Stimulated activated CD4-positive, alpha-beta T cell treated with anti-CD3 and anti-CD28 coated beads, Interleukin-2, amount 100 ng/mL, for 4 hours (primary cell): ENCODE data around the gene AP5B1.
A peak's percentile ranks its signal among the peaks of the same experiment; 100 is the strongest.

Experiments used
- DNase-seq: peaks from one replicate; pipeline ENCODE4 v3.0.0-alpha.2; 2020; ENCODE audit warnings: low read depth

Gene AP5B1

GRCh38 chr11:65801153-65801987, 20.6 kb upstream of the AP5B1 start:
- DNase-seq, result no peak

GRCh38 chr11:65798882-65799281, 18.1 kb upstream of the AP5B1 start:
- DNase-seq, result no peak

DNA sequence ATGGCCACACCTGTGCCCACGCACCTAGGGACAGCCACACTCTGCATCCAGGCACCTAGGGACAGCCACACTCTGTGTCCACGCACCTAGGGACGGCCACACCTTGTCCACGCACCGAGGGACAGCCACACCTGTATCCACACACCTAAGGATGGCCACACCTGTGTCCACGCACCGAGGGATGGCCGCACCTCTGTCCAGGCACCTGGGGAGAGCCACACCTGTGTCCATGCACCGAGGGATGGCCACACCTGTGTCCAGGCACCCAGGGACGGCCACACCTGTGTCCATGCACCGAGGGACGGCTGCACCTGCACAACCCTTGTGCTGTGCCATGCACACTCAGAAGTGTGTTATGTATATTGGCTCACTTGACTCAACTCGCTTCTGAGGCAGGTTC, 16.9 kb upstream of the AP5B1 start:
- no peak for DNase-seq

DNA sequence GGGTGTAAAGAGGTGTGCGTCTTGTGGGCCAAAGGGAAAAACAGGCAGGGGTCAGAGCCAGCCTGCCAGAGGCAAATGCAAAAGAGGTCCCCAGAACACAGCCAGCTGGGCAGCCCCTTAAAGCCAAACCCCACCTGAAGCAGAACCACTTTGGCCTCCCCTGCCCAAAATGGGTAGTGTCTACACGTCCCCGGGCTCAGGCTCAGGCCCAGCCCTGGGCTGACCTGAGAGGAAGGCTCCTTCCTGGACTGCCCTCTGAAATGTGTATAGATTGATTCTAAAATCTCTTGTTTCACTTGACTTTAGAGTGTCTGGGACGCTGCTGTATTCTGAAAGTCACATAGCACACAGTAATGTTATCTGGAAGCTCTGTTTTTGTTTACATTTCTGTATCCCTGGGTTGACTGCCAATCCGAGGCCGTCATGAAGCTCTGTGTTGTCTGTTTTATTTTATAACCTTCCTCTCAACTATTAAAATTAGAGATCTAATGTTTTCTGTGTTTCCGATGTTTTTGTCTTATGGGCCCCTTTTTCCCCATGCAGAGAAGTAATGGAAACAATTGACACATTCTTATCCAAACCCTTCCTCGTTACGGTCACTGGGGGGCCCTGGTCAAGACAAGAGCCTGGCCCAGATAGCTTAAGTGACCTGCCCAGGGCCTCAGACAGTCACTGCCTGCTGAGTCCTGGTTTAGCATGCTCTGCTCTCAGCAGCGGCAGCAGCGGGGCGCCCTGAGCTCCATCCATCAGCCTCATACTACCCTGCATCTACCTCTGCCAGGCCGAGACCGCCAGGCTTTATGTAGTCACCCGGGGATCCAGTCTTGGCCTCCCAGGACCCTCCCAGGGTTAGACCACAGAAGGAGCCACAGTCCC, 16.2 kb upstream of the AP5B1 start:
- DNase-seq, result no peak

- no peak for DNase-seq
These were observed 14.1 kb upstream of the AP5B1 start for GRCh38 chr11:65794570-65795510.

GRCh38 chr11:65793625-65794400, 13.0 kb upstream of the AP5B1 start:
- no peak for DNase-seq

GRCh38 chr11:65793144-65793581, 12.4 kb upstream of the AP5B1 start:
- DNase-seq, result no peak

DNA sequence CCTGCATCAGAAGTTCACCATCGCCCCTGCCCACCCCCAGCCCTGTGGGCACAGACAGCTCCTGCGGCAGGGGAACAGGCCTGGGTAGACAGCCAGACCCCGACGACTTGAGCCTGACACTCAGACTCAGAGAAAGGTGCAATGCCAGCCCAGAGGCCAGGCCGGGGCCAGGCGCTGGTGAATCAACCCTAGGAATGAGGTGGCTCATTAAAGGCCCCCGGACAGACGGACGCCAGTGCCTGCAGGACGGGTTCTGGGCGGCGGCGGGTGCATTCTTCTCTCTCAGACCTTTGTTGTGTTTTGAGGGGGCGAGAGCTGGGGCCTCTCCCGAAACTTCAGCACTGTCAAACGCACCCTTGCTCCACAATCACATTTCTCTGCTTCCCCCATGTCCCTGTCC, 11.7 kb upstream of the AP5B1 start:
- no peak for DNase-seq

- peak; percentile 11 for DNase-seq
These were observed 11.0 kb upstream of the AP5B1 start for GRCh38 chr11:65791719-65792213.

GRCh38 chr11:65790902-65791650, 10.3 kb upstream of the AP5B1 start:
- no peak for DNase-seq

- no peak for DNase-seq
These were observed 9.5 kb upstream of the AP5B1 start for GRCh38 chr11:65790104-65790901.

GRCh38 chr11:65789230-65790103, 8.7 kb upstream of the AP5B1 start:
- DNase-seq, result no peak

DNA sequence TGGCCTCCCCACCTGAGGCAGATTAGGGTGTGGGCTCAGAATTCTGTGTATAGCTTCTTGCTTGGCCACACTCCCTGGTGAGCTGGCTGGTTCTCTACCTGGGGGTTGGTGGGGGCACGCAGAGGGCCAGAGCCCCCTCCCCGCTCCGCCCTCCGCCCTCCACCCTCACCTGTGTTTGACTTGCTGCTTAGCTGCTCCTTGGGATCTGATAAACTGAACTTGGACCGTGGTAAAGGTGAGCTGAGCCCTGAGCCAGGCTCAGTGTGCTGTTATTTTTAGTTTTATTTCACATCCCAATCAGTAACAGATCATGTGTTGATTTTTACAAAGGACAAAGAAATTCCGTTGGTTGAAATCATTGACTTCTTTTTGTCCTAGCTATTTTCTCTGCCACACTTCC, 8.0 kb upstream of the AP5B1 start:
- DNase-seq, result no peak

DNA sequence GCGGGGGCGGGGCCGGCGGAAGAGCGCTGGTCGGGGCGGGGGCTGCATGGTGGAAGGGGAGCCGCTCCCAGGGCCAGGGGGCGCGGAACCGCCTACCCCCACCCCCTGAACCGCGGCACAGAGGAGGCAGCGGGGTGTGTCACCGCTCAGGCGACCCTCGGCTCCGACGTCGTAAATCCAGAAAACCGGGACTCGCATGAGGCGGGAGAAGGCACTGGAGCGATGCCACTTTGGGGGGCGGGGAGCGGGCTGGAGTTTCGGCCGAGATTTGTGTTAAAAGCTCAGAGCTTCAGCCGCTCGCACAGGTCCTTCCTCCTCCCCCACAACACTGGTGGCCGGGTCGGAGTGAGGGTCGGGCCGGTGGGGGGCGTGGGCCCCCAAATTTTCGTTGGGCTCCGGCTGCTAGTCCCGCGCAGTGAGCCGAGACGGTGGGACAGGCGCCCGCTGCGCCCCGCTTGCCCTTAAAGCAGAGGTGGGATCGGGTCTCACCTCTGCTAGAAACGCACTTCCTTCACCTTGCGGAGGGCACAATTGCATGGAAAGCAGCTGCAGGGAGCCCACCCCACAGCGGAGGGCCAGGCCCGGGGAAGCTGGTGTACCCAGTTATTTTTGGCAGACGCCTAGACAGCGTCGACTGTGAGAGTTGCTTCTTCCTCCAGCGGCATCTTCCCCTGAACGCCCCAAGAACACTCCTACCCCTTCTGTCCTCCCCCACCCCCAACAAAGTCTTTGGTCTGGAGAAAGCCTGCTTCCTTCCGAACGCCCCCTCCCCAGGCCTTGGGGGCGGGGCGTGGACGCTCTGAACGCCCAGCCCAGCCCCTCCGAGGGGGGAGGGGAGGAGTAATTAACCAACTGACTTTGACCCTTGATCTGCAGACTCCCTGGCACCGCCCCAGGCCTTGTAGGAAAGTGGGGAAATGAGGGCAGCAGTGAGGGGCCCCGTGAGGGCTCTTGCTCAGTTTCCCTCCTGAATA, 7.2 kb upstream of the AP5B1 start:
- no peak for DNase-seq

- DNase-seq, result peak; percentile 27
These were observed 6.2 kb upstream of the AP5B1 start, which contains the start of gene OVOL1 for GRCh38 chr11:65786786-65787636. Gene OVOL1, plus strand, starts transcription at chr11:65787063. Its CDS starts 311 bp downstream, at chr11:65787374.
